Endothelial cell of umbilical vein (primary cell): ENCODE results near the gene CIAPIN1. TPM values are rescaled to one million over a fixed set of nuclear protein-coding genes. Genes with fewer than 3 reads are reported as not detected.

Experiments used
- BruUV-seq: library from RNA; stranded (reverse); fragments of 400-500 nt; replicated peaks from 2 replicates; lab custom pipeline; 2021; lab: Mats Ljungman, UMichigan
- CTCF ChIA-PET: fragments of 300-600, 350-600 bp; sonication (Branson Sonifier 250); formaldehyde crosslinking; loops from one replicate; lab custom pipeline; 2021; ENCODE audit warnings: antibody characterized with exemption, inconsistent platforms; lab: Charles Lee
- POLR2A ChIA-PET: fragments of 300-600, 350-600 bp; sonication (Branson Sonifier 250); formaldehyde crosslinking; loops from one replicate; lab custom pipeline; 2021; ENCODE audit warnings: antibody characterized with exemption, inconsistent platforms; lab: Charles Lee
- DNase-seq: peaks from one replicate; pipeline ENCODE4 v3.0.0-alpha.2; 2011; ENCODE audit warnings: low read depth, low spot score
- FAIRE-seq: peaks from 2 replicates; lab custom pipeline; 2011; peaks lifted over from hg19 to GRCh38; lab: Jason Lieb, UNC
- H2AFZ ChIP-seq: 2 replicates; pipeline ENCODE4 v1.6.0; 2012; ENCODE audit warnings: low read depth, low read length, control low read depth, inconsistent platforms
- H3K27ac ChIP-seq: 2 replicates; pipeline ENCODE4 v1.5.1; 2011; ENCODE audit warnings: low read depth, mild to moderate bottlenecking, control low read depth, low read length, moderate library complexity; ENCODE audit not compliant: insufficient read depth
- H3K27me3 ChIP-seq, 2 experiments: 2 replicates each; pipeline versions ENCODE4 v1.6.0 to v1.6.1; 2011; ENCODE audit warnings: low read length in 2 of 2, mixed read lengths in 1 of 2; ENCODE audit not compliant: control insufficient read depth in 2 of 2, insufficient read depth in 2 of 2
- H3K36me3 ChIP-seq, 2 experiments: 2 replicates in 1 of 2; 3 replicates in 1 of 2; pipeline ENCODE4 v1.5.1; 2011; ENCODE audit warnings: low read length in 2 of 2, mild to moderate bottlenecking in 1 of 2, moderate library complexity in 1 of 2; ENCODE audit not compliant: control insufficient read depth in 2 of 2, insufficient read depth in 2 of 2; ENCODE audit errors: extremely low read depth in 1 of 2
- H3K4me1 ChIP-seq: 3 replicates; pipeline ENCODE4 v1.5.1; 2011; ENCODE audit warnings: mild to moderate bottlenecking, low read length; ENCODE audit not compliant: control insufficient read depth, insufficient read depth; ENCODE audit errors: extremely low read depth
- H3K4me2 ChIP-seq: 2 replicates; pipeline ENCODE4 v1.6.1; 2011; ENCODE audit warnings: low read length, control low read depth, mixed read lengths; ENCODE audit not compliant: insufficient read depth
- H3K4me3 ChIP-seq, 3 experiments: fragments of 200-600 bp in 1 of 3; sonication (generic), shearing (Covaris generic) in 1 of 3; replicated peaks in 1 of 3; 2 replicates each; pipeline ENCODE4 v1.5.1; 2011 to 2016; ENCODE audit warnings: control low read depth in 3 of 3, low read length in 3 of 3, mild to moderate bottlenecking in 2 of 3, inconsistent platforms in 1 of 3, low read depth in 1 of 3, moderate library complexity in 1 of 3; ENCODE audit not compliant: insufficient read depth in 1 of 3
- H3K79me2 ChIP-seq: 2 replicates; pipeline ENCODE4 v1.6.0; 2012; ENCODE audit warnings: low read length, inconsistent platforms; ENCODE audit not compliant: control insufficient read depth, insufficient read depth
- H3K9ac ChIP-seq: replicated peaks from 2 replicates; pipeline ENCODE3; 2011; ENCODE audit warnings: low read length, control low read depth; ENCODE audit not compliant: insufficient read depth; ENCODE audit errors: extremely low read depth
- H3K9me1 ChIP-seq: replicated peaks from 3 replicates; pipeline ENCODE4 v1.6.0; 2011; ENCODE audit warnings: mild to moderate bottlenecking, low read length; ENCODE audit not compliant: control insufficient read depth, insufficient read depth; ENCODE audit errors: extremely low read depth
- H3K9me3 ChIP-seq: replicated peaks from 2 replicates; pipeline ENCODE4 v1.5.1; 2012; ENCODE audit warnings: low read length, inconsistent platforms; ENCODE audit not compliant: control insufficient read depth, insufficient read depth
- H4K20me1 ChIP-seq: replicated peaks from 2 replicates; pipeline ENCODE3; 2011; ENCODE audit warnings: mild to moderate bottlenecking, low read length; ENCODE audit not compliant: control insufficient read depth, insufficient read depth; ENCODE audit errors: extremely low read depth
- CTCF ChIP-seq, 2 donors: IDR thresholded peaks; 1 replicate in 1 of 2; 2 replicates in 1 of 2; pipeline ENCODE4 v1.5.1; 2011; ENCODE audit warnings: low read length in 2 of 2, mild to moderate bottlenecking in 2 of 2, moderate library complexity in 2 of 2, control low read depth in 1 of 2, inconsistent platforms in 1 of 2, low read depth in 1 of 2; ENCODE audit not compliant: insufficient read depth in 1 of 2; ENCODE audit errors: extremely low read depth in 1 of 2
- EZH2 ChIP-seq: IDR thresholded peaks from 2 replicates; pipeline ENCODE4 v1.6.1; 2012; ENCODE audit warnings: borderline replicate concordance, low read depth, mild to moderate bottlenecking, moderate library complexity, low read length, inconsistent platforms; ENCODE audit not compliant: severe bottlenecking
- FOS ChIP-seq: IDR thresholded peaks from 2 replicates; pipeline ENCODE4 v1.6.1; 2011; ENCODE audit warnings: mild to moderate bottlenecking, low read length, moderate library complexity, borderline replicate concordance; ENCODE audit not compliant: insufficient read depth
- GATA2 ChIP-seq: IDR thresholded peaks from 2 replicates; pipeline ENCODE4 v1.7.0; 2011; ENCODE audit warnings: low read depth, mild to moderate bottlenecking, moderate library complexity, mixed read lengths, low read length; ENCODE audit not compliant: insufficient read length, insufficient read depth
- JUN ChIP-seq: IDR thresholded peaks from 2 replicates; pipeline ENCODE4 v1.6.1; 2011; ENCODE audit warnings: borderline replicate concordance, low read depth; ENCODE audit not compliant: insufficient read length, insufficient read depth
- MAX ChIP-seq: IDR thresholded peaks from 2 replicates; pipeline ENCODE4 v1.6.1; 2011; ENCODE audit not compliant: insufficient read depth, insufficient read length
- MYC ChIP-seq: IDR thresholded peaks from one replicate; pipeline ENCODE4 v1.6.1; 2011; ENCODE audit warnings: mild to moderate bottlenecking, low read depth, low read length
- POLR2A ChIP-seq: IDR thresholded peaks from 2 replicates; pipeline ENCODE4 v1.6.1; 2012; ENCODE audit warnings: low read depth, mild to moderate bottlenecking, control low read depth, low read length
- POLR2AphosphoS5 ChIP-seq: IDR thresholded peaks from 2 replicates; pipeline ENCODE4 v1.6.1; 2012; ENCODE audit warnings: low read depth, mild to moderate bottlenecking, control low read depth, low read length, moderate library complexity; ENCODE audit not compliant: insufficient read depth
- dilution Hi-C: fragments of 300-500 bp; cut with MboI; formaldehyde crosslinking; loops from one replicate; pipeline ENCODE4 v1.15.0; 2019; ENCODE audit warnings: low sequenced_read_pairs; ENCODE audit not compliant: extremely low pct_ligation_motif_present
- intact Hi-C: fragments of 100-400 bp; cut with micrococcal nuclease; formaldehyde crosslinking; loops from one replicate; pipeline ENCODE4 v1.10.0; 2022
- polyA plus RNA-seq, 4 experiments: library from polyadenylated mRNA; depleted of rRNA in 3 of 4; stranded (reverse) in 3 of 4; unstranded in 1 of 4; fragments of >200 nt; gene quantifications; 2 replicates each; pipeline versions ENCODE4 v1.2.1 to v1.2.3, GENCODE V29; 2011 to 2012; ENCODE audit warnings: missing spikeins in 1 of 4
- total RNA-seq: library from RNA; stranded (reverse); gene quantifications from 2 replicates; pipeline ENCODE4 v1.2.3, GENCODE V29; 2021

Gene CIAPIN1
- total and polyA plus RNA-seq, 2 donors (not counting 3 experiments of a cell fraction or from before 2014, with no cell fraction given): 74.6 to 77.9 TPM

GRCh38 chr16:57389087-57389468 lies 58.1 kb downstream of the CIAPIN1 start:
- H3K4me1 ChIP-seq: peaks cover 12% of the 10 kb centered on the region
- no peaks in the 10 kb centered on the region for H3K79me2 ChIP-seq
- no peak for DNase-seq
- H3K27ac ChIP-seq: no peak overlapping the region
- no peak overlapping the region for H3K9ac ChIP-seq
- no peaks in the 10 kb centered on the region for H4K20me1 ChIP-seq
- H3K9me3 ChIP-seq: no peaks in the 10 kb centered on the region
- intact Hi-C loops (no loop called here), dilution Hi-C loops (no loop called here)
- ChIA-PET CTCF (no interaction called here), POLR2A (no interaction called here)
- H3K9me1 ChIP-seq: no peaks in the 10 kb centered on the region
- peaks cover under 1 to 4% of the 10 kb centered on the region in 2 experiments for H3K27me3 ChIP-seq
- H3K4me2 ChIP-seq: no peak overlapping the region
- BruUV-seq: no TSS peak
- FAIRE-seq: no peak
- no peaks in the 10 kb centered on the region for H3K36me3 ChIP-seq
- H2AFZ ChIP-seq: no peak overlapping the region
- H3K4me3 ChIP-seq: no peak overlapping the region
- TF ChIP-seq FOS (no peak), POLR2A (no peak), GATA2 (no peak), JUN (no peak), CTCF (IDR thresholded peaks at IDR 0.05; ENCODE audit: extremely low read depth in 1 of 2, insufficient read depth in 1 of 2, low read depth in 1 of 2, low read length in 2 of 2) (no peak), MYC (no peak), POLR2AphosphoS5 (no peak), MAX (no peak), EZH2 (no peak)
